Renal cortex interstitium (tissue), 11 donors: ENCODE results near the gene GPRC5C. TPM values are rescaled to one million over a fixed set of nuclear protein-coding genes. Genes with fewer than 3 reads are reported as not detected.

Experiments used
- DNase-seq, 11 donors: peaks; one replicate each; pipeline ENCODE4 v3.0.0-alpha.2; 2013; ENCODE audit warnings: low read depth in 9 of 11, low spot score in 4 of 11; ENCODE audit errors: extremely low read depth in 1 of 11
- polyA plus RNA-seq, 3 donors: library from polyadenylated mRNA; unstranded; fragments of 120-200 nt; gene quantifications; one replicate each; pipeline ENCODE4 v1.2.1, GENCODE V29; 2013; ENCODE audit not compliant: insufficient read length in 3 of 3

Gene GPRC5C
- polyA plus RNA-seq, 3 donors, result 86.9 to 134 (median 115) TPM

DNA sequence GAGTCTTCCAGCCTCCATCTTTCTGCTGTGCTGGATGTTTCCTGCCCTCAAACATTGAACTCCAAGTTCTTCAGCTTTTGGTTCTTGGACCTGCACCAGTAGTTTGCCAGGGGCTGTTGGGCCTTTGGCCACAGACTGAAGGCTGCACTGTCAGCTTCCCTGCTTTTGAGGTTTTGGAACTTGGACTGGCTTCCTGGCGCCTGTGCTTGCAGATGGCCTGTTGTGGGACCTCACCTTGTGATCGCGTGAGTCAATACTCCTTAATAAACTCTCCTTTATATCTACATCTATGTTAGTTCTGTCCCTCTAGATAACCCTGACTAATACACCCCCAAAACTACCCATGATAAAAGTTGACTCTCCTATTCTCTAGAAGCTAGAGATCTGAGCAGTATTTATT is 26.9 kb downstream of the GPRC5C start:
- DNase-seq, result no peak

DNA sequence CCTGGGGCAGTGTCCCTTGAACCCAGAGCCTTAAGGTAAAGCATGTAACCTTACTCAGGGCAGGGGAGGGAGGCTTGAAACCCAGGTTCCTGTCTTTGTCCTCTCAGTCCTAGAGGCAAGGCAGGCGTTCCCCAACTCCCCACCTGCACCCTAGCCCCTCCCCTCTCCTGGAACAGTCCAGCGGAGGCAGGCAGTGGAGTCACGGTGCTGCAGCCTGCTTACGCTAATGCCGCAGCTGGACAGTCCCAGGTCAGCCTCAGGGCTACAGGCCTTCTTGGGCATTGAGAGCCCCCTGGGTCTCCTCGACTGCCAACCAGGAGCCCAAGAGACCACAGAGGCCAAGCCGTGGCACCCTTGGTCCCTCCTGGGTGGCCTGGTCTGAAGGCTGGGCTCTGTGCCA is 27.7 kb downstream of the GPRC5C start:
- no peak for DNase-seq

DNA sequence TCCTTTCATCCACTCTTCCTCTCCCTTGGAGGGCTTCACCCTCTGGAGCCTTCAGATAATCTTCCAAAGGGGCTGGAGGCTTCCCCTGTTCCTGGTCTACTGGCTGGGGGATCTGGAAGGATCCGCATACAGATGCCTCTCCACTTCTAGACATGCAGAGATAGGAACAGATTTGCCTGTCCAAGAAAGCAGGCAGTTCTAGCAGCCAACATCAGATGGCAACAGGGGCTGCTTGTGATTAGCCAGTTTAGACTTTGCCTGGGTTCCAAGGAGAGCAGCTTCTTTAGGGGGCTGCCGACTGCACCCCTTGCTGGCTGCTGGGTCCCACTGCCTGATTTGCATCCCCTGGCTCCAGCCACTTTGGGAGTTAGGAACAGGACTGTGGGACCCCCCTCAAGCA is 28.4 kb downstream of the GPRC5C start:
- DNase-seq, result no peak

DNA sequence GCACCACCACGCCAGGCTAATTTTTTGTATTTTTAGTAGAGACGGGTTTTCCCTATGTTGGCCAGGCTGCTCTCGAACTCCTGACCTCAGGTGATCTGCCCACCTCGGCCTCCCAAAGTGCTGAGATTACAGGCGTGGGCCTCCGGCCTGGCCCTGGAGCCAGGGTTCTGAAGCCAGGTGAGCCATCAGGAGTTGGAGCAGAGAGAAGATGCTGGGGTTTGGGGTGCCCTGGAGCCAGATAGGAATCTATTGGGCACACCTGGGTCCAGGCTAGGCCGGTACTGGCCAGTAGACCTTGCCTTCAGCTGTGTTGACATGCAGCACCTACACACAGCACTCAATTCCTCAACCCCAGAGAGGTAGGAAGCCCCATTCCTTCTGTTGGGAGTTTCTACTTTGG is 29.1 kb downstream of the GPRC5C start:
- no peak for DNase-seq

DNA sequence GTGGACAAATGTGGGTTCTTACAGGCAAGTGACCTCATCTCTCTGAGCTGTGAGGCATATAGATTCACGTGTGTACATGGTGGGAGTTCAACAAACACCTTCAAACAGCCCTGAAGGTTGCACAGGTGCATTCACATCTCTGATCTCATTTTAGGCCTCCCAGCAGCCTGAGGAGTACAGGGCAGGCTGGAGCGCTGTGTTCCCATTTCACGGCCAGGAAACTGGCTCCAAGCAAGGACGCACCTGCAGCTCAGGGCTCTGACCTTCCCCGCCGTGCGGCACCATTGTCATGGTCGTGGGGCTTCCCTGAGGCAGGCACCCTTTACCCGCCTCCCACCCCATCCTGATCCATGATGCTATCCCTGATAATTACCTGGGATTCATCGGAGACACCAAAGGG is 29.7 kb downstream of the GPRC5C start:
- DNase-seq, result no peak

DNA sequence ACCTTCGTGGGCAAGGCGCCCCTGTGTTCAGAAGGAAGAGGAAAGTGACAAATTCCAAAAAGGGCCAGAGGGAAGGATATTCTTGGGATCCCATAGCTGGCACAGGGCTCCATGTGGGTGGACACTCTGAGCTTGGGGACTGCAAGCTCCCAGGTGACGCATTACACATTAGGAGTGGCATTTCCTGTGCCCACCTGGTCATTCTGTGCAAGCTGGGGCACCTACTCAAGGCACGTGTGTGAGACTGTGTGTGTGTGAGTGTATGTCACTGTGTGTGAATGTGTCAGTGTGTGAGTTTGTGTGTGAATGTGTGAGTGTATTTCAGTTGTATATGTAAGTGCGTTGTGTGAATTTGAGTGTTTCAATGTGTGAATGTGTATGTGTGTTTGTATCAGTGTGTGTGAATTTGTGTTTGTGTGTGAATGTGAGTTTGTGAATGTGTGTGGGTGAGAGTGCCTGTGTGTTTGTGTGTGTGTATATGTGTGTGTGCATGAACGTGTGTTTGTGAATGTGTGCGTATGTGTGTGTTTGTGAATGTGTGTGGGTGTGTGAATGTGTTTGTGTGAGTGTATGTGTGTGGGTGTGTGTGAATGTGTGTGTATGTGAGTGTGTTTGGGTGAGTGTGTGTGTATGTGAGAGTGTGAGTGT is 33.0 kb downstream of the GPRC5C start:
- no peak for DNase-seq

DNA sequence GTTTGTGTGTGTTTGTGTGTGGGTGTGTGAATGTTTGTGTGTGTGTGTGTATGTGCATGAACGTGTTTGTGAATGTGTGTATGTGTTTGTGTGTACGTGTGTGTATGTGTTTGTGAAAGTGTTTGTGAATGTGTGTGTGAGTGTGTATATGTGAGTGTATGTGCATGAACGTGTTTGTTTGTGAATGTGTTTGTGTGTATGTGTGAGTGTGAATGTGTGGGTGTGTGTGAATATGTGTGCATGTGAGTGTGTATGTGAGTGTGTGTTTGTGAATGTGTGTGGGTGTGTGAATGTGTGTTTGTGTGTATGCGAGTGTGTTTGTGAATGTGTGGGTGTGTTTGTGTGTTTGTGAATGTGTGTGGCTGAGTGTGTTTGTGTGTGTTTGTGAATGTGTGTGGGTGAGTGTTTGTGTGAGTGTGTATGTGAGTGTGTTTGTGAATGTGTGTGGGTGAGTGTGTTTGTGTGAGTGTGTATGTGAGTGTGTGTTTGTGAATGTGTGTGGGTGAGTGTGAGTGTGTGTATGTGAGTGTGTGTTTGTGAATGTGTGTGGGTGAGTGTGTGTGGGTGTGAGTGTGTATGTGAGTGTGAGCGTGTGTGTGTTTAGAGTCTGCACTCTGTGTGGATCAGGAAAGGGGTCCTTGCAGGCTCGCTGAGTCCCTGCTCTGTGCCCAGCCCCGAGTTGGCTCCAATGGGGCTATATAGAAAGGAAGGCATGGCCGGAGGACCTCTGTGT is 33.7 kb downstream of the GPRC5C start:
- DNase-seq, result no peak

DNA sequence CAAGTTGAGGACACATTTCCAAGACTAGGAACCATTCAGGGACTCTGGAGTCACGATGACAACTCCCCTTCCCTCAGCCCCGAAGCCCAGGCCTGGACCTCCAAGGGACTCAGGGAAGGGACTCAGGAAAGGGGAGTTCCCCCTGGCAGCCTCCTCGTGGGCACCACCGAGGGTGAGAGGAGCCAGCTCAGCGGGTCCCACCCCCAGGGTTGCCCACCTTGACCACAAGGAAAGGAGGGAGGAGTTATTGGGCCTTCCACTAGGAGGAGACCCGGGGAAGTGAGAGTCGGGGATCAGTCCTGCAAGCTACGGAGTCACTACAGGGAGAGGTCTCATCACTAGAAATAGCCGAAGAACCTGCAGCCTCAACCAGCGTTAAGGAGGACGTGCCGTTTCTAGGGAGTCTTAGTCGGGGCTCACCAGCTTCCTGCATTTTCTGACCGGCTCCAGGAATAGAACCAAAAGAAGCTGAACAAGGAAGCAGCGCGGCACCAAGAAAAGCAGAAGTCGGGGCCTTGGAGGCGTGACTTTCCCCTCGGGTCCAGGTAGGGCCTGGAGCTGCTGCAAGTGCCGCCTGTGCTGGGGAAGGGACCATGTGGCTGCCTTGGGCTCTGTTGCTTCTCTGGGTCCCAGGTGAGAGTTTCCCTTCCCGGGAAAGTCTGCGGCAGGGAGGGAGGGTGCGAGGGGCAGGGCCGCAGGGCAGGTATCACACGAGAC is 34.4 kb downstream of the GPRC5C start, which contains the start of gene CD300A:
TSS of gene CD300A (plus strand) at position 524 of the 717 bp plus-strand sequence. CDS start at position 594, 70 bp downstream.
- no peak for DNase-seq

DNA sequence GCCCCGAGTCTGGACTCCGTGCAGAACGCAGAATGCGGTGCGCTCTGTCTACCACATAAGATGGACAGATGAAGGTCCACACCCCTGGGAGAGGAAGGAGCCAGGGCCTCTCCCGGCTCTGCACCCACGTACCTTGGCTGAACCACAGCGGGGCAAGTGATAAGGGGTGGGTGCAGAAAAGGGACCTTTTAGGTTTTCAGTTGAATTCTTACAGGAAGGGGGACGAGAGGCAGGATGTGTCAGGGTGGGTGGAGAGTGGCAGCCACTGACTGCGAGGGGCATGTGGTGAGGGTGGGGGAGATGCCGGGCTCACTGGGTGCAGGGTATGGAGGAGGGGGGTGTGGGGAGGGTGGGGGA is 34.9 kb downstream of the GPRC5C start:
- no peak for DNase-seq

DNA sequence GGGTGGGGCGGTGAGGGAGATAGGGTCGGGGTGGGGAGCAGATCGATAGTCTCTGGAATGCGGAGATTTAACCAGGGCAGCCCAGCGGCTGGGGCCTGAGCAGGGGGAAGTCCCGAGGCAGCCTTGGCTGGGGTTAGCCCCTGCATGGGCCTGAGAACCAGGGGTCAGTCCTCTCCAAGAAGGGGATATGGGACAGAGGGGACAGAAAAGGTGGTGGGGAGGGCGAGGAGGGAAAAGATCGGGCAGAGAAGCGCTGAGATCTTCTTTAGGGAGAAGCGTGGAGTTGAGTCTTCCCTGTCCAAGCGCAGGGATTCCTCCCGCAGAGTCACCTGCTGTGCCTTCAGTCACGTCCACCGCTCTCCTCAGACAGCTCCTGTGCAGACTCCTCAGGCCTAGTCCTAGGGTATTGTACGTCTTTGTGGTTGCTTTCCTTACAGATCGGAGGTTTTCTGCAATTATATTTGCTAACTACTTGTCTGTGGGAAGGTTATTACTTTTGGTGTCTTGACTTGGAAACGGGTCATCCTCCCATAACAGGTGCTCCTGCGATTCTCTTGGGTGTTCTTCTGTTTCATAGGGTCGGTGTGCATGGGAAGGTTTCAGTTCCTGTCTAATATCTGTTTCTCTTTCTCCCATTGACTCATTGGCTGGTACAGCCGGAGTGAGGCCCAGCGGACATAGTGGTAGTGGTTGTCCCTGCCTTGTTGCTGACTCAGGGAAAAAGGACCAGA is 35.5 kb downstream of the GPRC5C start:
- no peak for DNase-seq

DNA sequence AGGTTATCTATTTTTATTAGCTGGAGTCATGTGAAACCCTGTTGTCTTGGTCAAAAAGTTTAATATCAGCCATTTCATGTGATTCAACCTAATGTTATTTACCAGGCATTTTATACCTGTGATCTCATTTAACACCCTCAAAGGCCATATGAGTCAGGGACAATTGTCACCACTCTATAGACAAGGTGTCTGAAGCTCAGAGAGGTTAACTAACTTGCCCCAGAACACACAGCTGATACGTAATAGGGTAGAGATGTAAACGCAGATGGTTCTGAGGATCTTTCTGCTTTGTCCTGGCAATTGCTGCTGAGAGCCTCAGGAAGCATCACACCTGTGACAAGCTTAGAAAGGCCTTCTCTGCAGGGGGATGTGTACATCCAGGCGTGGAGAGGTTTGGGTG is 39.5 kb downstream of the GPRC5C start:
- DNase-seq, result no peak

DNA sequence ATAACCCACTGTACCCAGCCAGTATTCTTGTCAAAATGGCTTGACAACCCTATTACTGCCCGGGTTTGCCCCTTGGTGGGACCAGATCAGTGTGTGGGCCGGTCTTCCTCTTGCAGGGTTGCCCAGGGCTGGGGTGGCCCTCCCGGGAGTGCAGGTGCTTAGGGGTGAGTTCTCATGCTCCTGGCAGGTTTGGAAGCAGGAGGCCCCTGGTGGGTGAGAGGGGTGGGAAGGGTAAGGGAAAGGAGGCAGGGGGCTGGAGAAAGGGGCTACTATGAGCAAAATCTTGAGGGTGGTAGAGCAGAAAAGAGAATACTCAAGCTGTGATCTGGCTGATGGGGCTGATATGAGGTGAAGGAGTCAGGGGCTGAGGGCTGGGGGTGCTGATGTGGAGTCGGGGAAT is 41.0 kb downstream of the GPRC5C start:
- no peak for DNase-seq

DNA sequence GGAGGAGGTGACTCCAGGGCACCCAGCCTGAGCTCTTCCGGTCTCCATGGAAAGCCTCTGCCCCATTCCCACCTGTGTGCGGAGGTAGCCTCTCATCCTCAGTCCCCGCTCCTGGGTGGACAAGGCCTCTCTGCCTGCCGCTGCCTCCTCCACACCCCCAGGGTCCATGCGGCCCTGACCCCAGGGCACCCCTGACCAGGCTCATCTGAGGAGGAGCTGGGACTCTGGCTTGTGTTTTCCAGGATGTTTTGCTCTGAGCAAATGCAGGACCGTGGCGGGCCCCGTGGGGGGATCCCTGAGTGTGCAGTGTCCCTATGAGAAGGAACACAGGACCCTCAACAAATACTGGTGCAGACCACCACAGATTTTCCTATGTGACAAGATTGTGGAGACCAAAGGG is 41.4 kb downstream of the GPRC5C start:
- no peak for DNase-seq

DNA sequence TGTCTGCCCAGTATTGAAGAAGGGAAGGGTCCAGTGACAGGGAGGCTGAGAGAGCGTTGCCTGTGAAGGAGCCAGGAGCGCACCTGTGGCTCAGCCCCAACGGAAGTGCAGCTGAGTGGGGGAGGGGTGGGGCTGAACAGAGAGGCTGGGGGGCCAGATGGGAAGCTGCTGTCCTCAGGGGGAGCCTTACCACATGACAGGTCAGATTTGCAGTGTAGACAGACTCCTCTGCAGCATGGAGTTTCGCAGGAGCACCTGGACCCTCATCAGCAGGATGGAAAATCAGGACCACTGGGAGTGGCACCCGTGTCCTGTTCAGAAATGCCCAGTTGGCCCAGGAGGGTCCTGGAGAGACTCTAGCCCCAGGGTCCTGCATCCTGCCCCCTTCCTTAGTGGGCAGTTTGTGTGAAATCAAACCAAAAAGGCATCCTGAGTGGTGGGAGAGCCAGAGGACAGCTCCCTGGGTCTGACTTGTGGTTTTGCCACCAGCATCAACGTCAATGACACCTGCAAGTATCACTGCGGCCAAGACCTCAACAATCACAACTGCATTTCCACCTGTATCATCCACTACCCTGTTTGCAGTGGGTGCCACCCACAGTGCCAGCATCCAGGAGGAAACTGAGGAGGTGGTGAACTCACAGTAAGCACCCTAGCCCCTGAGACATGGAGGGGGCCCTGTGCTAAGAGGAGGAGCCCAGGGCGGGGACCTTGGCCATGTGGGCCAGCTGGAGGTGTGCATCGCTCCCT is 42.3 kb downstream of the GPRC5C start:
- DNase-seq, result no peak

DNA sequence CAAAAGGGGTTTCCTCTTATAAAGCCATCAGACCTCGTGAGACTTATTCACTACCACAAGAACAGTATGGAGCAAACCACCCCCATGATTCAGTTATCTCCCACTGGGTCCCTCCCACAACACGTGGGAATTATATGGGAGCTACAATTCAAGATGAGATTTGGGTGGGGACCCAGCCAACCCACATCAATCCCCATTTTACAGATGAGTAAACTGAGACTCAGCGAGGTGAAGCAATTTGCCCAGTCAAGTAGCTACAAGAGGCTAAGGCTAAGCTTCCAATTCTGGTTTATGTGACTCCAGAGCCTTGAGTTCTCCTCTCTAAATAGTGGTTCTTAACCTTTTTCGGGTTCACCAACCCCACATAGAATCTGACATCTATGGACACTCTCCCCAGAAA is 43.3 kb downstream of the GPRC5C start:
- DNase-seq, result no peak

DNA sequence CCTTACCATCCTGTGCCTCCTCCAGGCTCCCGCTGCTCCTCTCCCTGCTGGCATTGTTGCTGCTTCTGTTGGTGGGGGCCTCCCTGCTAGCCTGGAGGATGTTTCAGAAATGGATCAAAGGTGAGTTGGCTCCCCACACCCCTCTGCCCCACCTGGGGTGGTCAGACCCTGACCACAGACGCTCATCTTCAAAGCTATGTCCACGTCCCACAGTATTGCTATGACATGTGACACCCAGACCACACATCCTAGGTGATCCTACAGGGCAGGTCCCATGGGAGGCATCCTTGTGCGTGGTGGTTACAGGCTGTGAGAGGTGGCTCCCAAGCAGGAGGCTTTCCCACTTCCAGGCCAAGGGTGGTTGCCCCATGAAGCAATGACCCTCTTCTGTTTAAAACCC is 45.5 kb downstream of the GPRC5C start:
- no peak for DNase-seq

DNA sequence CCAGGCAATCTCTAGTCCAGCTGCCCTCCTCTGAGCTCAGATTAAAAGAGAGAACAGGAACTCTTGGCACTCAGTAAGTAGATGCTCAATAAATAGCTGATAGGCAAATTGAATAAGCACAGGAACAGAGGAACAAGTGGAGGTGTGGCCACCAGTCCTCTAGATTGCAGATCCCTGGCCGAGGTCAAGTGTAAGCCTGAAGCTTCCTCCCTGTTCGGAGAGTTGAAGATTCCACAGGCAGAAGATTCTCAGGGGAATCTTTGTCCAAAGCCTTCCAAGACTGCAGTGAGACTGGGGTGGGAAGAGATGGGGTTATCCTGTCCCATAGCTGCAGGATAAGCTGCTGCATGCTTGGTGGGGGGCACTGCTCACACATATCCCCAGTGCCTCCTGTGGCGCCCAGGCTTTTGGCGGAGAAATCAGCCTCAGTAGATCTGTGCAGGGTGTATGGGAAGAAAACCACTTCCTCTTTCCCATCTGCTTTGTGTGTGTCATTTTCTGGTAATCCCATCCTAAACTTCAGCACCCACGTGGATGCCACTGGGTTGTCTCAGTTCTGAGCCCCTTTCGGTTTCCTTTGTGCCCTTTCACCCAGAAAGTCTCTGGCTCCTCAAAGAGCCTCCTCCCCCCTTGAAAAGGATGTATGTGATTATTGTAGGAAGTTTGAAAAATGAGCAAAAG is 46.7 kb downstream of the GPRC5C start:
- no peak for DNase-seq

DNA sequence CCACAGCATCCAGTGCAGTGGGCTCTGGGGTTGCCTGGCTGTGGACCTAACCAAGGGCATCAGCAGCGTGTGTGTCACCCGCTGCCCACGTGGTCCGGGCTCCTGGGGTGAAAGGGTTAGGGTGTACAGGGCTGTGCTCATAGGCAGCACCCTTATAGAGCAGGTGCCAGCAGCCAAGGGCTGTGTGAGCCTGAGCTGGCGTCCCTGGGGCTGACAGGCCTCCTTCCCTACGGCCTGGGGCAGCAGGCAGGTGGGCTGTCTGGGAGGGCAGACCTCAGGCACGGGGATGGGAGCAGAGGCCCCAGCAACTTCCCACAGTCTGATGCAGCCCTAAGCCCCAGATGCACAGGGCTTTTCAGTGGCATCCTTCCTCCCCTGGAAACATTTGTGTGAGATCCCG is 48.4 kb downstream of the GPRC5C start:
- no peak for DNase-seq

DNA sequence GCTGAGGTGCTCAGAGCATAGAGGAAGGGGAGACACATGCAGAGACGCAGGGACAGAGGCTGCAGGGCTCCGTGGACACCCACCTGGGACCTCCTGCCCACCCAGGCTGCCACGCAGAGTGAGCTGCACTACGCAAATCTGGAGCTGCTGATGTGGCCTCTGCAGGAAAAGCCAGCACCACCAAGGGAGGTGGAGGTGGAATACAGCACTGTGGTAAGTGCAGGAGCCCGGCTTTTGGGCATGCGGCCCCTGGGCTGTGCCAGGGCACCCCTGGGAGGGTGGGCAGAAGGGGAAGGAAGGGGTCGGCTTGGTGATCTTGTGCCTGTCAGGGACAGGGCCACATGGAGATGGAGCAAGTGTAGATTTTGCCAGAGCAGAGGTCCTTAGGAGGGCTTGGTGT is 49.7 kb downstream of the GPRC5C start:
- DNase-seq, result no peak
